GM18861 (cell line): ENCODE measurements around the gene C3orf20.

Source experiments
- ATAC-seq: cut with Tn5 transposase; IDR thresholded peaks from one replicate; pipeline ENCODE4 v1.9.1; 2021; ENCODE audit not compliant: unreplicated experiment

The C3orf20 gene

DNA sequence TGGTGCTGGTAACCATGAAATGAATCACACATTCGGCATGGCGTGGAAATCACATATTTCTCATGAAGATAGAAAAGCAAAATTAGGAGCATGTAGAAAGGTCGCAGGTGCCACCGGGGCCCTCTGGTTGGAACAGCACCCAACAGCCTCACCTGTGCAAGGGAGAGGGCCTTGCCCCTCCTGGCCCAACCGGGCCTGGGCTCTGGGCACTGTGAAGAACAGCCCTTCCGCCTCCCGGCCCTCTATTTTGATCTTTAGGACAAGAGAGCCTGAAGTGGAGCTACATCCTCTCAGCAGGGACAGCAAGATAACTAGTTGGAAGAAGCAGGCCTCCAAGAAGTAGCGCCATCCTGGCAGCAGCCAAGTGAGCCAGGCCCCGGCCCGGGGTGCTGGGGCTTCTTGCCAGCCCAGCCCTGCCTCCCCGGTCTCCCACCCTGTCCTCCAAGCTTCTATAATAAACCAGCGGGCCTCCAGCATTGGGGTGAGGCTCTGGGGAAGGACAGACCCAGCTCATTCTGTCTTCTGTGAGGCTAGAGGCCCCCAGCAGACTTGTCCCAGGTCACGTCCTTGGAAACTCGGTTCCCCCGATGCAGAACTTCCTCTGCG, 97.7 kb downstream of the C3orf20 start:
- ATAC-seq, result no peak

GRCh38 chr3:14773281-14773680, 98.3 kb downstream of the C3orf20 start:
- no peak for ATAC-seq

DNA sequence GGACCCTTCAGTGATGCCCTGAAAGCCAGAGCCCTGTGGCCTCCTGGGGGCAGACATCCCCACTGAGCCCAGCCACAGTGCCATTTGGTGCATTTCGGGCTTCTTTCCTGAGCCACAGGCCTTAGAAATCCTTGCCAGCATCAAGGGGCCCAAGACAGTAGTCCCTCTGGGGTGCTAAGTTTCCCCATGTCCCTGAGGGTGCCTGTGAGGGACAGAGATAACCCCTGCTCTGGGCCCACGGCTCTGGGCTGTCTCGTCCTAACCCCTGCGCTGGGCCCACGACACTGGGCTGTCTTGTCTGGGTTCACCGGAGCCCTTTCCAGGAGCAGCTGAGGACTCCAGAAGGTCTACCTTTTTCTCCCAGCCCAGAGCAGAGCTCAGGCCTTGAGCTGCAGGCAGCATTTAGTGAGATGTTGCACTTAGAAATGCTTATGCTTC, 98.8 kb downstream of the C3orf20 start:
- no peak for ATAC-seq

DNA sequence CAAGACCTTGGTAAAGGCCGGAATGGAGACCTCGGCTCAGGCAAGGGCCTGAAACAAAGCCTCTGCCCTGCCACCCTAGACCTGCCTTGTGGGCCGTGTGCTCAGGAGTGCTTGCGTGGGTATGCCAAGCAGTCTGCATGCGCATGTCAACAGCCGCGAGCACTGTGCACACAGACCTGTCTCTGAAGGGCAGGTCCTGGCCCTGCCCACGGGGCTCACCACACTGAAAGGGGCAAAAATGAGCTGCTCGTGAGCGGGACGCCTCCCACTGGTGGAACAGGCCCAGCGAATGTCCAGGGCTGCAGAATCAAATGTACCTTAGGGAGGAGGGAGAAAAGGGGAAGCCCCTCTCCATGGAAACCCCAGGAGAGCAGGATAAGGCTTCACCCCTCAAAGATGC, 99.5 kb downstream of the C3orf20 start:
- no peak for ATAC-seq

DNA sequence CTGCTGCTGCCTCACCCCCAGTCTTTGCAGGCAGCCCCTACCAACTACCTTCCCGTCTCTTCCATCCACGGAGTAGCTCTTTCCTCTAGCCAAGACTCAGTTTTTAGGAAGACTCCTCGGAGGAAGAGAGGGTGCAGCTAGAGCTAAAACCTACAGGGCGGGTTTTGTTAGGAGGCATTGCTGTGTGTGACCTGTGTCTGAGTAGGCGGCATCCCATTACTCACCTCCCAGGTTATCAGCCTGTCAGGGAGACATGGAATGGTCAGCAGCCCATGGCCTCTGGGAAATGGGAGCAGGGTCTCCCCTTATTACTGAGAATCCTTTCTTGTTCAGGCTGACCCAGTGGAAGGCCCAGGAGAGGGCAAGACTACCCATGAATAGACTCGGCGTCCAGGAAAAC, 100.1 kb downstream of the C3orf20 start:
- no peak for ATAC-seq

DNA sequence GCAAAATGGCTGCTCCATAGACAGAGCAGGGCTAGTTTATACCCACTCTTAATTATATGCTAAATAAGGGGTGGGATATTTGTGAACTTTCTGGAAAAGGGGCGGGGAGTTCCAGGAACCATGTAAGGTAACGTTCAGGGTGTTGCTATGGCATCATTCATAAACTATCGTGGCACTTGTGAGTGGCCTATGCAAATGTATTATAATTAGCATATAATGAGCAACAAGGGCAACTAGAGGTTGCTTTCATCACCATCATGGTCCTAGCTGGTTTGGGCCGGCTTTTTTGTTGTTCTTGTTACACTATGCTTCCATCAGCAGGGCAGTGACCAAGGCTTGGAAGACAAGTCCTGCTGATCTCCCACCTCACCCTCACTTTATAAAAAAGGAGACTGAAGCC, 100.6 kb downstream of the C3orf20 start:
- no peak for ATAC-seq

DNA sequence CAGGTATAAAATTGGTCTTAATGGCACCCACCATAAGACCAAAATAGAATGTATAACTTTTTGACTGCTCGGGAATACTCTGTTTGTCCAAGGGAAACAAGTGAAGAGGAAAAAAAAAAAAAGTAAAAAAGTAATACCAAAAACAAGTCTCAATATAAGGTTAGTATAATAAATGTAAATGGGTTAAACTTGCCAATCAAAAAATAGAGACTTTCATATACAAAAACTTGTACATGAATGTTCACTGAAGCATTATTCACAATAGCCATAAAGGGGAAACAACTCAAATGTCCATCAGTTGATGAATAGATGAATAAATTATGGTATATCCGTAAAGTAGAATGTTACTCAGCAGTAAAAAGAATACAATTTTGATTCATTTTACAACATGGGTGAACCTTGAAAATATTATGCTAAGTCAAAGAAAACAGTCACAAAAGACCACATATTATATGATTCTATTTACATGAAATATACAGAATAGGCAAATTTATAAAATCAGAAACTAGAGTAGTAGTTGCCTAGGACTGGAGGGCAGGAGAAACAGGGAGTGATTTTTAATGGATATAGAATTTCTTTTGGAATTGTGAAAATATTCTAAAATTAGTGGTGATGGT, 104.2 kb downstream of the C3orf20 start:
- no peak for ATAC-seq

GRCh38 chr3:14780927-14781507, 106.1 kb downstream of the C3orf20 start:
- no peak for ATAC-seq

DNA sequence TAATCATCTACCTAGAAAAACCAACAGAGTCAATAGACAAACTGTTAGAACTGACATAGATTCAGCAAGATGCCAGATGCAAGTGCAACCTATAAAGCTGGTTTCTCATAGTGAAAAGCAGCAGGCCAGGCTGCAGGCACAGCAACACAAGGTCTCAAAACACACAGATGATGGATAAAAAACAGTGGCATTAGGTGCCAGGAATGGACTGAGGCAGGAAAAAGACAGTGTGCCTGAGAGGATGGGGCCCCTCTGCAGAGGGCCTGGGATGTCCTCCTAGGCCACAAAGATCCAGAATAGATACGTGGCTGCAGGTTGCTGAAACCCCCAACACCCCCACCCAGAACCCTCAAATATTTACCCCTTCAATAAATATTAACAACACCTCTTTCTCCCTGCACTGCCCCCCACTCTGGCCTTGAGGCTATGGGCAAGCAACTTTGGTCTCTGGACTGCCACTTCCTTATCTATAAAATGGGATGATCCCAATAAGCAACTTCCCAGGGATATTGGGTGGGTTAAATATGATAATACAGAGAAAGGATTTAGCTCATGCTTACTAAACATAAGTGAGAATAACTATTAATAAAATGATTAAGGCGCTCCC, 108.6 kb downstream of the C3orf20 start:
- ATAC-seq, result no peak

- no peak for ATAC-seq
These were observed 109.2 kb downstream of the C3orf20 start for GRCh38 chr3:14784087-14784681.

GRCh38 chr3:14785207-14786155, 110.5 kb downstream of the C3orf20 start:
- no peak for ATAC-seq

DNA sequence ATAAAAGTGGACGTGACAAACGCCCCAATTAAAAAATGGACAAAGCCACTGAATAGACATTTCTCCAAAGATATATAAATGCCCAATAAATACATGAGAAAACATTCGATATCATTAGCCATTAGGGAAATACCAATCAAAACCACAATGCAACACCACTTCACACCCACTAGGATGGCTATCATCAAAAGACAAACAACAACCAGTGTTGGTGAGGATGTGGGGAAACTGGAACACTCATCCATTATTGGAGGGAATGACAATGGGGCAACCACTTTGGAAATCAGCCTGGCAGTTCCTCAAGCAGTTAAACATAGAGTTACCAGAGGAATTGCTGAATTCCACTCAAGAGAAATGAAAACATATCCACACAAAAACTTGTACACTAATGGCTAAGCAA, 111.4 kb downstream of the C3orf20 start:
- ATAC-seq, result no peak

DNA sequence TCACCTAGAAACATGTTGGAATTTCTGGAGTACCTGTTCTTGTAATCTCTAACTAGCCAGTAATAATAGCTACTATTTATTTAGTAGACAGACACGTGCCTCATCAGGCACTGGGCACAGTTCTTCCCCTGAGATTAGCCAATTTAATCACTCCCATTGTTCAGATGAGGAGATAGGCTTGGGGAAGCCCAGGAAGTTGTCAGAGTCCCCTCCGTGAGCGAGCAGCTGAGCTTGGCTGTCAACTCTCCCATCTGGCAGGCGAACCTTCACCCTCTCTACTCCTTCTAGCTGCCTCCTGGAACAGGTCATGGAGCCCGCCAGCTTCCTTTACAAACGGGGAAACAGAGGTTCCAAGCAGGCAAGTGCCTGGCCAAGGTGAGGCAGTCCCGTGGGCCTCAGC, 112.7 kb downstream of the C3orf20 start:
- ATAC-seq, result no peak

- no peak for ATAC-seq
These were observed 113.7 kb downstream of the C3orf20 start for GRCh38 chr3:14788644-14789043.

DNA sequence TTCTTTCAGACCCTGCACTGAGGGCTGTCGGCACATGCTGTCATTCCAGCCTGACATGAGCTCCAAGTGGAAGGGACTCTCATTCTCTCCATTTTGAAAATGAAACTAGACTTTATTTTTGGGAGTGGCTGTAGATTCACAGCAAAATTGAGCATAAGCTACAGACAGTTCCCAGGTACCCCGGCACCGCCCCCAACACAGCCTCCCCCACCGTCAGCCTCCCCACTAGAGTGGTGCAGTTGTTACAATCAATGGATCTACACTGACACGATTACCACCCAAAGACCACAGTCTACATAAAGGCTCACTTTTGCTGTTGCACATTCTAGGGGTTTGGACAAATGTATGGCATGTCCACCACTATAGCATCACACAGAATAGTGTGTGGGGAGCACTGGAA, 114.3 kb downstream of the C3orf20 start:
- no peak for ATAC-seq

- ATAC-seq, result no peak
These were observed 114.8 kb downstream of the C3orf20 start for GRCh38 chr3:14789640-14790285.

- ATAC-seq, result no peak
These were observed 116.5 kb downstream of the C3orf20 start for GRCh38 chr3:14791343-14791945.

DNA sequence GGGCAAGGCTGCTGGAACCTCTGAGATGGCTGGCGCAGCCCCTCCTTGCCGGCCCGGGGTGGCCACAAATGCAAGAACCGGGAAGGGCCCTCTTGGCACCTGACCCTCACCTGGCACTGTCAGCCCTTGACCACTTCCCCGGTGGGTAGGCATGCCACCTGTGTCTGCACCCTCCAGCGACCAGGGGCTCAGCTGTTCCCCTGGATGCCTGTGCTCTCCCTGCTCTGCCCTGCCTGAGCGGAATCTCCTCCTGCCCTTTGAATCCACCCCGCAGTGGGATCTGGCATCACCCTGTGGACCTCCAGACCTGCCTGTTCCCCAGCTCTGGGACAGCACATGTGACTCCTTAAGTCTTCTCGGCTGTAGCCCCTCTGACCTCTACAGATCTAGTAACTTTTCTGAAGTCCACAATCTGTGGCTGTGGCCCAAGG, 117.8 kb downstream of the C3orf20 start:
- no peak for ATAC-seq

GRCh38 chr3:14793126-14793857, 118.4 kb downstream of the C3orf20 start:
- no peak for ATAC-seq
